OCI-LY3 (cell line): Measurements from ENCODE around the gene COLEC11.

Experiments used
- CTCF ChIP-seq: fragments of 200-600, 300-600 bp; sonication (generic); IDR thresholded peaks from 2 replicates; pipeline ENCODE4 v1.5.1; 2014; ENCODE audit warnings: antibody characterized with exemption, low read length, low read depth
- EZH2phosphoT487 ChIP-seq: fragments of 200-600 bp; shearing (Covaris generic); IDR thresholded peaks from 2 replicates; pipeline ENCODE4 v1.6.1; 2018; ENCODE audit warnings: antibody characterized with exemption, mixed run types, low read depth

- TF ChIP-seq CTCF: no peak
- TF ChIP-seq EZH2phosphoT487: no peak
Measured at GRCh38 chr2:3661149-3661660, 66.3 kb downstream of the COLEC11 start.
